Cerebellar nuclear complex (tissue), 1 donor: ENCODE measurements around the gene SUOX.
"Not testable (repeated sequence)": the region's sequence is repeated elsewhere in the genome, so short reads cannot be mapped to it uniquely, and the experiment has no call there.

Experiments used
- DNase-seq, 2 experiments: peaks; one replicate each; lab custom pipeline; 2025; lab: John Stamatoyannopoulos, UW

SUOX gene

DNA sequence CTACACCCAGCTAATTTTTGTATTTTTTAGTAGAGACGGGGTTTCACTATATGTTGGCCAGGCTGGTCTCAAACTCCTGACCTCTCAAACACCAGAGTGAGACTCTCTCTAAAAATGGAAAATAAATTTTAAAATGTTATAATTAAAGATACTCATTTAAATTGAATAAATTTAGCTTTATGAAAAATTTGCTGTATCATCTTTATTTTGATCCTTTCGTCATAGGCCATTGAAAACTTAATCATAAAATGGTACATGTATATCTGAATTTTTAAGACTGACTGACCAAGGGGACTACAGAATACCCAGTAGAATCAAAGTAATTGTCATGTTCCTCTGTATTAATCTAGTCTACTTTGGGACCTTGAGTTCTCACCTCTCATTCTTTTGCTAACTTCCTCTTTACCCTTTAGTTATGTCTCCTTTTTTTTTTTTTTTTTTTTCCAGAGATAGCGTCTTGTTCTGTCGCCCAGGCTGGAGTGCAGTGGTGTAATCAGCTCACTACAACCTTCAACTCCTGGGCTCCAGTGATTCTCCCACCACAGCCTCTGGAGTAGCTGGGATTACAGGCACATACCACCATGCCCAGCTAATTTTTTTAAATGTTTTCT, 13.7 kb upstream of the SUOX start:
- DNase-seq = no peak

DNA sequence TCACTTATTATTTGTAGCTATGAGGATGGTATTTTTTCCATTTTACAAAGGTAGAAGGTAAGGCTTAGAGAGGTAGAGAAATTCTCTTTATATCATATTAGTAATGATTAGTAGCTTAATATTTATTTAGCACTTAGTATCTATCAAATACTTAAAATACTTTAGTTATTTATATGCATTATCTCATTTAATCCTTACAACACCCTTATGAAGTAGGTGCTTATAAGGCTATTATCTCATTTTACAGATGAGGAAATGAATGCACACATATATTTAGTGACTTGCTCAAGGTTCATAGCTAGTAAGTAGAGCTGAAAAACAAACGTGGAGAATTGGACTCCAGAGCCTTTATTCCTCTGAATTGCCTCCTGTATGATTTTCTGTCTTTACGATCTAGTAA, 12.2 kb upstream of the SUOX start:
- DNase-seq = no peak

DNA sequence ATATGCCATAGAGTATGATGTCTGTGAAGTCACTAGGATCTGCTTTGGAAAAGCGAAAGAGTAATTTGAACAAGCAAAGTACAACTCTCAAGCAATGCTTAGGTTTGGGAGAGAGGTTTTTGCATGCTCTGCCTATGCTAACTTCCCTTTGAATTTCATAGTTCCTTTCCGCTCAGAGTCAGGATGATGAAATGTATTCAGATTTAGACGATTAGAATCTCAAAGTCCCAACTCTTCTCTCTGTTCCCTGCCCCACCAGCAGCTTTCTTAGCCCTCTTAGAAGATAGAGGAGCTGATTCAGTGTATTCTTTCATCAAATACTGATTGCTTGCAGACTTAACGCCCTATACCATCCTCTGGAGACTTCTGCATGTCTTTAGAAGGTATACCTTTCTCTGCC, 11.7 kb upstream of the SUOX start:
- no peak for DNase-seq

GRCh38 chr12:55985976-55986375, 11.1 kb upstream of the SUOX start:
- DNase-seq = not testable (repeated sequence)

GRCh38 chr12:55991110-55991509, 6.0 kb upstream of the SUOX start:
- DNase-seq = no peak

DNA sequence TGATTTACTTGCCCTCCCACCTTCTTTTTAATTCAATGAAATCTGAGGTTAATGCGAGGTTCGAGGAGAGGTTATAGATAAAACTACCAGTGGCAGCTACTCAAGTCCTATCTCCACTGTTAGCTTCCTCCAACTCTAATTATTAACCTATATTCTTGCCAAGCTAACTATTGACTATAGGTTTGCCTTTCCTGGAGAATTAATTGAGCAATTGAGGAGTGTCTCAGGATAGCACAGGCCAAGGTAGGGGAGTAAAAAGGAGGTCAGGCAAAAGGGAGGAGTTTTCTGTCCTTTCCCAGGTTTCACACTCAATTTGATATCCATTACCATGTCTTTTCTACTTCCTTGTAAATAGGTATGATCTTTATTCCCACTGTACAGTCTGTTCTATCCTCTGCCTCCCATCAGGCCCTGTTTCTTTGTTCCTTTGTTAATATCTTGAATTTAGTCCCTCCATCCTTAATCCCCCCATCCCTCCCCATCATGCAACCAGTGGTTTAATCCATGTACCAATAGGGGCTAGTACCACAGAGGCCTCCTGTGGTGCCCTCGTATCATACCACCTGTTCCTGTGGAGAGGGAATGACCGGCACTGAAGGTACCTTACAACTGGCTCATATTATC, 3.7 kb upstream of the SUOX start:
- DNase-seq = no peak

GRCh38 chr12:55995366-55995765, 1.7 kb upstream of the SUOX start:
- DNase-seq = no peak

DNA sequence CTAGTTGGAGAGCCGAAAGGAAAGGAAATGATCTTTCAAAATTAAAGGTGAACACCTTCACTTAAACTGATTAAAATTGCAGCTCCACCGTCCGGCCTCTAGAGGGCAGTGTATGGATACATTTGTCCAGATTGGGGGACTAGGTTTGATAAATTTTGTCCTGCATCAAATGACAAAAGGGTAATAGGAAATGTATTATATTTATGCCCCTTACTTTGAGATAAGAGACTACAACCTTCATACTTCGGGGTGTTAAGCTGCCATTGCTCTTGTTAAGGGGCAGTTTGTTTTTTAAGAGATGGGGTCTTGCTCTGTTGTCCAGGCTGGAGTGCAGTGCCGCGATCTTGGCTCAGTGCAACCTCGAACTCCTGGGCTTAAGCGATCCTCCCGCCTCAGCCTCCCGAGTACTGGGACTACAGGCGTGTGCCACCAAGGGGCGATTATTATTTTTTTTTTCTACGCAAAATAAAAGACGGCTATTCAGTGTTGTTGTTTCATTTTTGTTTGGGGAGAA, 818 bp upstream of the SUOX start:
- DNase-seq = peak in 1 of 2 experiments; percentile 64

GRCh38 chr12:55997535-55997859, 421 bp downstream of the SUOX start:
- no peak for DNase-seq

DNA sequence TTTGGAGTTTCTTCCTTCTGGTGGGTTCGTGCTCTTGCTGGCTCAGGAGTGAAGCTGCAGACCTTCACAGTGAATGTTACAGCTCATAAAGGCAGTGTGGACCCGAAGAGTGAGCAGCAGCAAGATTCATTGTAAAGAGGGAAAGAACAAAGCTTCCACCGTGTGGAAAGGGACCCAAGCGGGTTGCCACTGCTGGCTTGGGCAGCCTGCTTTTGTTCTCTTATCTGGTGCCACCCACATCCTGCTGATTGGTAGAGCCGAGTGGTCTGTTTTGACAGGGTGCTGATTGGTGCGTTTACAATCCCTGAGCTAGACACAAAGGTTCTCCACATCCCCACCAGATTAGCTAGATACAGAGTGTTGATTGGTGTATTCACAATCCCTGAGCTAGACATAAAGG, 2.4 kb downstream of the SUOX start:
- not testable (repeated sequence) for DNase-seq

GRCh38 chr12:55999999-56000540, 3.0 kb downstream of the SUOX start:
- DNase-seq = not testable (repeated sequence)

GRCh38 chr12:56001487-56002100, 4.5 kb downstream of the SUOX start:
- no peak for DNase-seq

- DNase-seq = not testable (repeated sequence)
Observed at GRCh38 chr12:56003376-56003775, 6.3 kb downstream of the SUOX start.

- no peak for DNase-seq
Observed at GRCh38 chr12:56004211-56004610, 7.1 kb downstream of the SUOX start.

GRCh38 chr12:56007564-56008559, 10.8 kb downstream of the SUOX start:
- peak in 1 of 2 experiments; percentile 3 for DNase-seq

DNA sequence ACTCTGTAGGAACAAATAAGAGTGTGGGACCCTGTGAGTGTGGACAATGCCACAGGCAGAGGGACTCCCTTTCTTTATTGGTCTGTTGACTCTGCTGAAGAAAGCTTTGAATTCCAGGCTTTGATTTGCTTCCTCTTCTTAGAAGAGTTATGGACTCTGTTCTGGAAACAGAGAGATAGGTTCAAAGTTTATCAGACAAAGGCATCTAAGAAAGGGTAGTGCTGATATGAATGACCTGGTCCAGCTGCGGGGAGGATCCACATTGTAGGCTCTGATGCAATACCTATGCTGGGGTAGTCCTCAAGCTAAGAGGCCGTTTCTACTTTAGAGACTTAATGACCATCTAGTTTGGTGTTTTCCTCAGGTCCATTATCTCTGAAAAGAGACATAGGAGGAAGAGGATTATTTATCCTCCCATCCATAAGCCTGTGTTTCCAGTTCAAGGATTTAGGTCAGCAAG, 13.1 kb downstream of the SUOX start:
- DNase-seq = no peak

DNA sequence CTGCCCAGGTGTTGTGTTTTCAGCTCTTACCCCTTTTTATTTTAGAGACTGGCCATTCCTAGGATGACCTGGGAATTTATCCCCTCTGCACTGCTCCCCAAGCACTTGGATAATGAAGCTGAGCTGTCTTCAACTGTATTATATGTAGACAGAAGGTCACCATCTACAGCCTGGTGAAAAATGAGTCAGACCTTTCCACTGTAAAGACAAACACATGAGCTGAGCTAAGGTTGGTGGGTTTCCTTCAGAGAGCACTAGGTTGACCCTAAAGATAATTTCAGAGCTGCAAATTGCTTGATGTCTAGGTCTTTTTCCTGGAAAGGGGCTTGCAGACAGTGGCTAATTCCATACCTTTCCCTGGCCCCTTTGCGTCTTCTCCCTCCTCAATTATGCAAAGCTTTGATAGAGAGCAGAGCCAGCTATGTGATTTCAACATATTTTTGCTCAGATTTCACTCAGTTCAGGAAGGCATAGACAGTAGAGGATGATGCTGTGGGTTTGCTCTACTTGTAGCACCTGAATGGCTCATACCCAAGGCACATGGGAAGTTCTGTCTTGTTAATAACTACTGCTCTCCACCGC, 14.5 kb downstream of the SUOX start:
- DNase-seq = no peak

DNA sequence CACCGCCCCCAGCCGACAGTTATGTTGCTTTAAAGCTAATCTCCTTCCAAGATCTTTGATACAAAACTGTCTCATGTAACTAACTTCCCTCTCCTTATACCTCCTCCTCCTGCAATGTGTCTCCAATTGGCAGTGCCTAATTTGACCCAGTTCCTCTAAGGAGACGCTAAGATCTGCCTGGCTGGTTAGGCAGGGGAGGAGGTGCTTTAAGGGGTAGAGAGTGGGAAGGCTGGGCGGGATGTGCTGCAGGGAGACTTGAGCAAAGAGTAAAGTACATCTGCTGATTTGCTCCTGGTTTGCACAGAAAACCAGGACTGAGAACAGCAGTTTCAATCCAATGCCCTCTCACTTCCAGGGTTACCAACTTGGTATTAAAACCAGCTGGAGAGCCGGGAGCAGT, 16.4 kb downstream of the SUOX start:
- DNase-seq = no peak

DNA sequence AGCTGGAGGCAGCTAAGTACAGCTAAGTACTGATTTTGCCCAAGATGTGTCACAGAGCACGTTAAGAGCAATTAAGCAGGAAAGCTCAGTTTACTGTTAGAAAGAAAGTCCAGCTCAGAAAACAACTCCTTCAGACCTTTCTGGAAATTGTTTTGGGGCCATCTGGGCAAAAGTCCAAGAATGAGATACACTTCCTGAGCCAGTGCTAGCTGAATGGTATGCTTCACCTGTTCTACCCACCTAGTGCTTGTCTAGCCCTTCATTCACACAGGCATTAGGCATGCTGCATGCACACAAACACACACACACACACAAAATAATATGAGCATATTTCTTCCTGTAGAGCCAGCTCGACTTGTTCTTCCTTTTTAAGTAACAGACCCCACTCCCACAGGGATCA, 17.1 kb downstream of the SUOX start:
- no peak for DNase-seq

GRCh38 chr12:56017181-56017580, 20.1 kb downstream of the SUOX start:
- no peak for DNase-seq

- no peak for DNase-seq
Observed at GRCh38 chr12:56018356-56018755, 21.3 kb downstream of the SUOX start.
